Eye (tissue), 1 donor: ENCODE measurements around the gene GAA.

Experiments
- DNase-seq: peaks from one replicate; pipeline ENCODE4 v3.0.0-alpha.2; 2015

GAA gene

DNA sequence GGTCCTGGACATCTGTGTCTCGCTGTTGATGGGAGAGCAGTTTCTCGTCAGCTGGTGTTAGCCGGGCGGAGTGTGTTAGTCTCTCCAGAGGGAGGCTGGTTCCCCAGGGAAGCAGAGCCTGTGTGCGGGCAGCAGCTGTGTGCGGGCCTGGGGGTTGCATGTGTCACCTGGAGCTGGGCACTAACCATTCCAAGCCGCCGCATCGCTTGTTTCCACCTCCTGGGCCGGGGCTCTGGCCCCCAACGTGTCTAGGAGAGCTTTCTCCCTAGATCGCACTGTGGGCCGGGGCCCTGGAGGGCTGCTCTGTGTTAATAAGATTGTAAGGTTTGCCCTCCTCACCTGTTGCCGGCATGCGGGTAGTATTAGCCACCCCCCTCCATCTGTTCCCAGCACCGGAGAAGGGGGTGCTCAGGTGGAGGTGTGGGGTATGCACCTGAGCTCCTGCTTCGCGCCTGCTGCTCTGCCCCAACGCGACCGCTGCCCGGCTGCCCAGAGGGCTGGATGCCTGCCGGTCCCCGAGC is 17.9 kb downstream of the GAA start:
- DNase-seq, result peak; percentile 76

DNA sequence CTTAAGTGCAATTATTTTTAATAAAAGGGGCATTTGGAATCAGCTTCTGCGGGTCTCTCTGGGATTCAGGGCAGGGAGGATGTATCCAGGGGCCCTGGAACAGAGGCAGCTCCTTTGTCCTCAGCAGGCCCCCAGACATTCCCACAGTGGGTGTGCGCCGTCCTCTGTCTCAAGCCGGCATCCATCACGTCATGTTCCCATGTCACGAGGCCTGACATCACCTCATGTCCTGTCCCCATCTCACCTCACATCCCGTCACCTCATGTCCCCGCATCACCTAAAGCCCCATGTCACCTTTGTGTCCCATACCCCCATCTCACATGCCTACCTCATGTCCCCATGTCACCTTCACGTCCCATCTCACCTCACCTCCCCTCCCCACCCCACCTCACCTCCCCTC is 18.5 kb downstream of the GAA start:
- DNase-seq, result no peak

DNA sequence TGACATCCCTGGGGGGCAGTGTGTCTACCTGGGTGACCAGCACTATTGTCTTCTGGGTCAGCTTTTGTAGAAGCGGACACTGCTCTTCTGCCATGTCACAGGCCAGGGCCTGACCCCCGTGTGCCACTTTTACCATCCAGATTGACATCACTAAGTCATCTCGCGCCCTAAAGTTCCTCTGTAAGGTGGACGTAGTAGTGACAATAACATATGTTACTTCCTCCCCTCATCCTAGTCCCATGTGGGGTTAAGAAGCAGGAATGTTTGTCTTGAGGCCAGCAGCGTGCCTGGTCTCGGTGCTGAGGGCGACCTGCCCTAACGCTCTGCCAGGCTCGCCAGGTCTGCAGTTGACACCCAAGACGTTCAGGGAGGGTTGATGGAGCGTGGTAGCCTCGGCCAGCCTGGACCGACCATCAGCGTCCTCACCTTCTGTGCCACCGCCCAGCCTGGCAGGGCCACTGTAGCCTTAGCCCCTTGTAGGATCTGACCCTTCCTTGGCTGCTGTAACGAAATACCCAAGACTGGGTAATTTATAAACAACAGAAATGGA is 20.7 kb downstream of the GAA start:
- DNase-seq, result no peak

DNA sequence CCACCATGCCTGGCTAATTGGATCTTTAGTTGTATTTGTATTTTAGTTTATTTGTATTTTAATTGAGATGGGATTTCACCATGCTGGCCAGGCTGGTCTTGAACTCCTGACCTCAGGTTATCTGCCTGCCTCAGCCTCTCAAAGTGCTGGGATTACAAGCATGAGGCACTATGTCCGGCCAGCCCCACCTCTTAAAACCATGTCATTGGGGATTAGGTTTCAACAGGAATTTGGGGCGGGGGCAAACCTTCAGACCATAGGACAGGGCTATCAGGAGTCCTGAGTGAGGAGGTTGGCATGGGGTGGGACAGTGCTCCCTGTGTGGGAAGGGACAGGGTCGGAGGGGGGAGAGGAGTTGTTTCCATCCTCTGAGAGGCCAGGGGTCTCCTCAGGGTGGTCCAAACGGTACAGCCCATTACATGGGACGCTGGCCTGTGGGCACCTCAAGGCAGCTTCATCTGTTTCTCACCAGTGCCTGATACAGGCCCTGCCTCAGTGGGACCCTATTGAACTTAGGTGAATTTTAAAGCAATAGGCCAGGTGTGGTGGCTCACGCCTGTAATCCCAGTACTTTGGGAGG is 21.6 kb downstream of the GAA start:
- DNase-seq, result no peak

DNA sequence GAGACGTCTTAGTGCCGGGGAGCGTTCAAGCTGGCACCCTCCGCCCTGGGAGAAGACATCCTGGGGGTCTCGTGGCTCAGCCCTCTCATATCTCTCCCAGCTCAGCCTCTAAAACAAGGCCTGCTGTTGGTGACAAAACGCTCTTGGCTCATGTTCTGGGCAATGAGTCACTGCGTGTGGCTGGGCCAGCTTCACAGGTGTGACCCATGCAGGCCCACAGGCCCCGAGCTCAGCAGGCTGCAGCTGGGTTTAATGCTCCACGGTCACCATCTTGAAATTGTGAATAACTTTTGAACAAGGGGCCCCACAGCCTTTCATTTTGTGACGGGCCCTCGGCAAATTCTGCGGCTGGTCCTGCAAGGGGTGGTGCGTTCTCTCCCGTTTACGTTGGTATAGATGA is 22.4 kb downstream of the GAA start:
- no peak for DNase-seq

DNA sequence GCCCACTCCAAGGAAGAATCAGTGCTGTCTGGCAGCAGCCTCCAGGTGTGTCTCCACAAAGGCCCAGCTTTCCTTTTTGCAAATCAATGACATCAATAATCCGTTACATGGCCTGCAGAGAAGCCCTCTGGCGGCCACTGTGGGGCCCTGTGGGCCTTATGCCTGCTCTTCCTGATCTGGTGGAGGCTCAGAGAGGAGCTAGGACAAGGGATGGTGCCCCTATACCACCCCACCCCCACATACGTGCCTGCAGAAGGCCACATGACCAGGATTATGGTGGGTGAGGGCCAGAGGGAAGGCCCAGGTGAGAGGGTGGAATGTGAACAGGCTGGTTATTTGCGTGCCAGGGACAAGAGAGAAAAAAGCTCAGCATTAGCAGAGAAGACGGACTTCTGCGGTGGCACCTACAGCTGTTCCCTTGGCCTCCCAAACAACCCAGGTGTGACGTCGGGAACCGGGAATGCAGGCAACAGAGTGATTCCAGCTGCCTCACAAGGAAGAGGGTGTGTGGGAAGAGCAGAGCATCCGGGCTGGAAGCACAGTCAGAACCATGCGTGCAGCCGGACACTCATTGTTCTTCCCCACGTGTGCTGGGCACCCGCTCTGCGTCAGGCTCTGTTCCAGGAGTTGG is 23.1 kb downstream of the GAA start:
- peak; percentile 64 for DNase-seq

DNA sequence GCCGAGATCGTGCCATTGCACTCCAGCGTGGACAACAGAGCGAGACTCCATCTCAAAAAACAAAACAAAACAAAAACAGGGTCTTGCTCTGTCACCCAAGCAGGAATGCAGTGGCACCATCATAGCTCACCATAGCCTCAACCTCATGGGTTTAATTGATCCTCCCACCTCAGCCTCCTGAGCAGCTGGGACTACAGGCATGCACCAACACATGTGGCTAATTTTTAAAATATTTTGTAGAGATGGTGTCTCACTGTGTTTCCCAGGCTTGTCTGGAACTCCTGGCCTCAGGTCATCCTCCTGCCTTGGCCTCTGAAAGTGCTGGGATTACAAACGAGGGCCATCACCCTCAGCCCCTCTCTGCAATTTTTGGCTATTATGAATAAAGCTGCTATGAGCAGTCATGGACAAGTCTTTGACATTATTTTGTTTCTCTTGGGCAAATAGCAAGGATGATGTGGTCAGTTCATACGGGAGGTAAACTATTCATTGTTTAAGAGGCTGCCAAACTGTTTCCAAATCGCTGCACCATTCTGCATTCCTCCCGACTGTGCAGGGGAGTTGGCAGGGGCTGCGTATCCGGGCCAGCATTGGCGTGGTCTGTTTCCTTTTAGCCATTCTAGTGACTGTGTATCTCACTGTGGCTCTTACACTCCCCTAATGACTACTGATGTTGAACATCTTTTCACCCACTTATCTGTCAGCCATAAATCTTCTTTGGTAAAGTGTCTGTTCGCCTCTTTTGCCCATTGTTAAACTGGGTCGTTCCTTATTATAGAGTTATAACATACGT is 24.5 kb downstream of the GAA start:
- peak; percentile 55 for DNase-seq

DNA sequence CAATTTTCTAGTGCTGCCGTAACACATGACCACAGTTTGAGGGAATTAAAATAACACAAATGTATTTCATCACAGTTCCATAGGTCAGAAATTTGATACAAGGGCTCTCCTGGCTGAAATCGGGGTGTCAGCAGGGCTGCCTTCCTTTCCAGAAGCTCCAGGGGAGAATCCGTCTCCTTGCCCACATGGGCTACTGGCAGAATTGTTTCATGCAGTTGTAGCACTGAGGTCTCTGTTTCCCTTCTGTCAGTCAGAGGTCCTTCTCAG is 25.0 kb downstream of the GAA start:
- DNase-seq, result no peak

DNA sequence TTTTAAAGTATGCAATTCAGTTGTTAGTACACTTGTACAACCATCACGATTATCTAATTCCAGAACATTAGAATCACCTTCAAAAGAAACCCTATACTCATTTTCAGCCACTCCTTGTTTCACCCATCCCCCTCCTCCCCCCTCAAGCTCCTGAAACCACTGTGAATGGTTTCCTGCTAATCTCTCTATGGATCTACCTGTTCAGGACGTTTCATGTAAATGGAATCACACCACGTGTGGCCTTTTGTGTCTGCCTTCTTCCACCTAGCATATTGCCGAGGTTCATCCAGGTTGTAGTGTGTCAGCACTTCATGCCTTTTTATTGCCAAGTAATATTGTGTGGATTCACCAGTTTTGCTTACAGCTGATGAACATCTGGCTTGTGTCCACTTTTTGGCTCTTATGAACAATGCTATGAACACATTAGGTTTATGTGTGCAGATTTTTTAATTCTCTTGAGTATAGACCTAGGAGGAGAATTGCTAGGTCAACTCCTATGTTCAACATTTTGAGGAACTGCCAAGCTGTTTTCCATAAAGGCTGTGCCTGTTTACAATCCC is 27.7 kb downstream of the GAA start:
- no peak for DNase-seq

DNA sequence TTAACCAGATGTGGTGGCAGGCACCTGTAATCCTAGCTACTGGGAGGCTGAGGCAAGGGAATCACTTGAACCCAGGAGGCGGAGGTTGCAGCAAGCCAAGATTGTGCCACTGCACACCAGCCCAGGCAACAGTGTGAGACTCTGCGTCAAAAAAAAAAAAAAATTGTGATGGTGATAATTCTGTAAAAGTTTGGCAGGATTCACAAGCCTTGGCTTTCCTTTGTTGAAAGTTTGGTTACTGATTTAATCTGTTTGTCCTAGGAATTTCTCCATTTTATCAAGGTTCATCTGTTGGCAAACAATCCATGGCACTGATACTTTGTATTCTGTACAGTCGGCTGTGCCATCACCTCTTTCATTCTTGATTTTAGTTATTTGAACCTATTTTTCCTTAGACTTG is 29.6 kb downstream of the GAA start:
- DNase-seq, result no peak

DNA sequence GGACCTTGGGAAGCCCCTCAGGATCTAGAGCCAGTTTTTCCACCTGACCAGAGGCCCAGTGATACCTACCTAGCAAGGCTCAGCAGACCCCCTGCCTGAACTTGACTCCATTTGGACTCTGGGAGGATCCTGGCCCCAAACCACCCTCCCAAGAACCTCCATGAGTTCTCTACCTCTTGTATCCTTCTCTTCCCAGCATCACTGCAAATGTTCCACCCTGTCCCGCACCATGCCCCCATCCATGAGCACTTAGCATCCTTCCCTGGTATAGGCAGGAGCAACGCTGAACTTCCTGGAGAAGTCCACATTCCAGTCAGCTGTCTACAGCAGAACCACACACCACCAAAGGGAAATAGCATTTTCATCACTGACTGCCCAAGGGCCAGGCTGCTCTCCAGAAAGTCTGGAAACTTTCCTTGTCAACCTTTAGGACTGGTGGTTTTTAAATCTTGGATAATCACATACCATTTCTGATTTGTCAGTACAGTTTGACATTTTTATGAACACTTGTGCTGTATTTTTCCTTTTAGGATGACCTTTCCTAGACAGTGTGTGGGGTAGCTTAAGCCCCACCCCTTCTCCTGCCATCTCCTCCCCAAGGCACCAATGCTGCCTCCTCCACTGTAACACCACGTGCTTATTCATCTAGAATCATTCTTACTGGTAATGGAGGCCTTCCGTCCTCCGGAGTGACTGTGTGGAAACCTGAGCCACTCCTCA is 31.7 kb downstream of the GAA start:
- DNase-seq, result no peak

DNA sequence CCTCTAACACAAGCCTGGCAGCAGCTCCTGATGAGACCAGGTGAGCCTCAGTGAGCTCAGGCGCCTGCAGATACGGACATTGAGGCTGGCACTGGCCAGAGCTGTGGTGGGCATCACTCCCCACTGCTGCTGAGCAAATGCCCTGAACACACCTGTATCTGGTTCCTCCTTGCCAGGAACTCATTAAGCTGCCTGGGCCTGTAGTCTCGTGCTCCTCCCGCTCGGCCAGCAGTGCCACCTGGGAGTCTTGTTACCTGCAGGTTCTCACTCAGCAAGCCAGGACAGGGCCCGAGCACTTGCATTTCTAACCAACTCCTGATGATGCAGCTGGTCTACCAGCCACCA is 32.2 kb downstream of the GAA start:
- no peak for DNase-seq

DNA sequence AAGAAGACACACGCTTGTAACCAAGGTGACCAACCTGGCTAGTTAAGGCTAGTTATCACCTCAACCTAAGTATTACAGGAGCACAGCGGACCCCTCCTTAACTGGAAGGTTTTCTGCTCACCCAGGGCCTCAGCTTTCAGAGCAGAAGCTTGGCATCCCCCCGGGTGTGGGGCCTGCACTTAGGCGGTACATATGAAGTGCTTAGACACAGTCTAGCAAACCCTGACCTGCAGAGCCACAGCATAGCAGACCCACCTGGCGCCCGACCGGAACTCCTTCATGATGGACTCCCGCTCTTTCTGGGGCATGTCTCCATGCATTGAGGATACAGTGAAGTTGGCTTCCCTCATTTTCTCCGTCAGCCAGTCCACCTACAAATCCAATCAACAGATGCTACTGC is 35.8 kb downstream of the GAA start:
- no peak for DNase-seq

DNA sequence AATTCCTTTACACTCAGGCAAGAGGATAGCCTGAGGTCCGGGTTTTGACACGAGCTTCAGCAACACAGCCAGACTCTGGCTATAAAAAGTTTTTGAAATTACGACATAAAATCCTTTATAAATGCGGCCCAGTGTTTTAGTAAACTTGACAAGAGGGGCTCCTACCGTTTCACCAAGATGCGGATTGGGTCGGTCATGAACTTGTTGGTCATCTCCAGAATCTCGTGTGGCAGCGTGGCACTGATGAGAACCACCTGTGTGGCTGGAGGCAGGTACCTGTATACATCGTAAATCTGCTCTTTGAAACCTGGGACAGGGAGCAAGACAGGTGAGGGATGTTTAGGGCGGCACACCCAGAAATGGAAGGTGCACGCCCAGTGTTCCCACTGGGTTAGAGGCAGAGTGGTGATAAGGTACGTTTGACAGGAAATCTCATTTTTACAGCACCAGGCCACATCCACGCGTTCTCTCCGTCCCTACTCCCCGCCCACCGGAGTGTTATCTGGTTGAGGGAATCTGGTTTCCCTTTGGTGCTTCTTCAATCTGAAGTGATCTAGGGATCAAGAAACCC is 37.6 kb downstream of the GAA start:
- DNase-seq, result no peak

DNA sequence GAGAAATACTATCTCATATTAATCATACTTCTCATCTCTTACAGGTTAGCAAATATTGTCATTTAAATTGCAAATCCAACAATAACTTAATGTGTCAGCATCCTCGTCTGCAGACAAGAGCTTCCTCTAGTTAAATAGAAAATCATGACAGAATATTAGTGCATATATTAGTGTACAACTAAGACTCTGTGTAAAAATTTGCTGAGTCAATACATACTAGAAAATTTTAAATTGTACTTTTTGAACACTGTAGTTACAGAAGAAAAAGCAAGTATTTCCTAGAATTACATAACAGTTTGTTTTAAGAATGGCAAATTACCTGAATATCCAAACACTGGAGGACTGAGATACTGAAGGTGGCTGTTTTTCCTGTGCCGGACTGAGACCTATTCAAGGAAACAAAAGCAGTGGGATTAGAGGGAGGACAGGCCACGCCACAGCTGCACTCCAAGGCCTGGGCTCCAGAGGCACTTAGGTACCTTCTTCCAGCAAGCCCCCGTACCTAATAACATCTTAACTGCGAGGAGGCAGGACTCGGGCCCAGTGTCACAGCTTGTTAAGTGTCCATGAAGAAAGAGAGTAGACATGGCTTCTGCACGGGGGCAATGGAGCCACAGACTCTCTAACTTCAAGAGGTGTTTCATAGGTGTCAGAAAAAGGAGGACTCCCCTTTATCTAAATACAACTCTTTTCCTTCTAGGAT is 40.2 kb downstream of the GAA start:
- DNase-seq, result no peak

DNA sequence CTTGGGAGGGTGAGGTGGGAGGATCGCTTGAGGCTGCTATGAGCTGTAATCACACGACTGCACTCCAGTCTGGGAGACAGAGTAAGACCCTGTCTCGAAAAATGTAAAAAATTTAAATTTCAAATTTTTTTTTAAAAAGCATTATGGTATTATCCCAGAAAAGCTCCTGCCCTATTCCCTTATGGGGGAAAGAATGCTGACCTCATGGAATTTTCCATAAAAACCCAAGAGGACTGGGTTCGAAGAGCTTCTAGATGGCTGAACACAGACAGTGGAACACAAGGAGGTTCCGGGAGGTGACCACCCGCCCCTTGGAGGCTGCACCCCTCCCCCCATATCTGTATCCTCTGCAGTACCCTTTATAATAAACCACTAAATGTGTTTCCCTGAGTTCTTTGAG is 41.5 kb downstream of the GAA start:
- DNase-seq, result no peak

DNA sequence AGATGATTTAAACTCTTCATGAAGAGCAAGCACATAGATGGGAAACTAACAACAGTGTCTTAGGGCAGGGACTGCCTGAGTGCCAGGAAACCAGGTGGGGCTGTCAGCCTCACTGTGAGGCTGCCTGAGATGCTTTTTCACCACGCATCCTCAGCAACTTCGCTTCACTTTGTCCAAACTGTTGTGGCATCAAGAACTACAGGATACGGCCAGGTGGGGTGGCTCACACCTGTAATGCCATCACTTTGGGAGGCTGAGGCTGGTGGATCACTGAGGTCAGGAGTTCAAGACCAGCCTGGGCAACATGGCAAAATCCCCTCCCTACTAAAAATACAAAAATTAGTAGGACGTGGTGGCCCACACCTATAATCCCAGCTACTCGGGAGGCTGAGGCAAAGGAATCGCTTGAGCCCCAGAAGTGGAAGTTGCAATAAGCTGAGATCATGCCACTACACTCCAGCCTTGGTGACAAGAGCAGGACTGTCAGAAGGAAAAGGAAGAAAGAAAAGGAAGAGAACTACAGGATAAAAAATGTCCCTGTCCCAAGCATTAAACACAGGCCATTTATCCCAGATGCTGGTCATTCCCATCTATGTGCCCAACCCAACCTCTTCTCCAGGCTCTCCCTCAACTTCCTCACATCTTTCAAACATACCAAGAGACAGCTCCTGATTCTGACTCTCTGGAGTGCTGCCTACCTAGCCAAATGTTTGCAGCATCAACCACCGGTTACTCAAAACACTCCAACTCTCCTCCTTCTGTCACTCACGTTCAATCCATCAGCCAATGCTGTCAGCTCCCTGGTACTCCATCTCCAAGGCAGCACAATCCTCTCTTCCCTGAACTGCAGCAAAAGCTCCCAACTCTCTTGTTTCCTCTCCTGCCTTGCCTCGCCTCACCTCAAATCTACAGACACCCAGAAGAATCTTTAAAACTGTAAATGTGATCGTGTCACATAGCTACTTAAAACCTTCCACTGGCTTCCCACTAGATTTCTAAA is 44.0 kb downstream of the GAA start:
- no peak for DNase-seq

DNA sequence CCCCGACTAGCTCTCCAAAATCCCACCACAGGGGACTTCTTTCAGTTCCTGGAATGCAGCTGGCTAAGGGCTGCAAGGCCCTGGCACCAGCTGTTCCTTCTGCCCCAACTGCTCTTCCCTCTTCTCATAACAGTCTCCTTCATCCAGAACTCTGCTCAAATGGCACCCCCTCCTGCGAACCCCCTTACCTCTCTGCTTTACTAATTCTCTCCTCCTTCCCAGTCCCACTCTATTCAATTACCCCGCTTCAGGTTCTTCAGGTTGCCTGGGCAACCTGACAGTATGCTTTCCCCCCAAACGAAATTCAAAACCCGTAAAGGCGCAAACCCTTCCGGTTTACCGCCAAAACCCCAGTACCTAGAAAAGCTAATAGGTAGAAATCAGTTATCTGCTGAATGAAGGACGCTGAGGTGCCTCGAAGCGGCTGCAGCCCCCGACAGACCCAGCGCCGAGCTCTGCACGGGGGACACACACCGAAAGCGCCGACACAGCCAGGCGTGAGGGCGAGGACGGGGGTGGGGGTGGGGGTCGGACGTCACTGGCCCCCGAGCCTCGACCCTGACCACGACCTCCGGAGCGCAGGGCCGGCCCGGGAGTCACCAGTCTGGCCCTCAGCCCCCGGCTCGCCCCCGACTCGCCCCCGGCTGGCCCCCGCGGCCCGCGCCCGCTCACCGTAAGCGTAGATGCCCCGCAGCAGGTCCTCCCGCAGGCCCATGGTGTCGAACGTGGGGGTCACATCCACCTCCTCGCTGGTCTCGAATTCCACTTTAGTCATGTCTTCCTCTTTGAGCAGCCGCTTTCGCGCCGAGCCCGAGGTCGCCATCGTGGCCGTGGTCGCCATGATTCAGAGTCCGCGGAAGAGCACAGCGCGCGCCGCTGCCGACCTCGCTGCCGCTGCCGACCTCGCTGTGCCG is 45.0 kb downstream of the GAA start:
- peak; percentile 54 for DNase-seq

DNA sequence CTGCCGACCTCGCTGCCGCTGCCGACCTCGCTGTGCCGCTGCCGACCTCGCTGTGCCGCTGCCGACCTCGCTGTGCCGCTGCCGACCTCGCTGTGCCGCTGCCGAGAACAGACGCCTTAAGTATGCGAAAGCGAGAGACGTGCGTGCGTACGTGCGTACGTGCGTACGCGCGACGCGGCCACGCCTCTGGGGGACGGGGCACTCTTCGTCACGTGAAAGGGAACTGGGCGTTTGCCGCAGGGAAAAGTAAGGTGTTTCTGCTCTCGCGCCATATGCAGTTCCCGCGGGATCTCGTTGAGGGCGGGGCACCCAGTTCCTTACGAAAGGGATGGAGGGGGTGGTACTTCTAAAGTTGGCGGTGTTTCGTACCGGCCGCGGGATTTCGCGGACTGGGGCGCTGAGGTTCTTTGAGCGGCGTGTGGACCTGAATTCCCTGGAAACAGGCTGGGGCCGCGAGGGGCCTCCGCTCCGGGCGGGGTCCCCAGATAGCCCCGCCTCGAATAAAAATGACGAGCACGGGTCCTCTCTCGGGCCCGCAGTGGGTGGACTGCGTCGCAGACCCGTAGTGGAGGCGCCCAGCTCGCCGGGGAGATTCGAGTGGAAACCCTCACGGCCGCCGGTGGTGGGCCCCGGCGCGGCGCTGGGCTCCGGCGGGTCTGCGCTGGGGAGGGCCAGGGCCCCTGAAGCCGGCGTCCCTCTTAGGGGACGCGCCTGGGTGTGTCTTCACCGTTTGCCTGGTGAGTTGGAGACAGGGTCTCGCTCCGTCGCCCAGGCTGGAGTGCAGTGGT is 45.8 kb downstream of the GAA start, which contains the start of gene EIF4A3:
Gene EIF4A3 (minus strand): TSS at position 94 of the 788 bp plus-strand sequence. CDS start 167 bp downstream, outside the sequence.
- peak; percentile 99 for DNase-seq
